GM12892 (cell line): ENCODE measurements around the gene LRIG3.

Experiments
- POLR2A ChIP-seq: IDR thresholded peaks from 2 replicates; pipeline ENCODE4 v1.6.1; 2011; ENCODE audit warnings: low read depth, low read length, control low read depth
- POLR2AphosphoS5 ChIP-seq: IDR thresholded peaks from 2 replicates; pipeline ENCODE4 v1.6.1; 2011; ENCODE audit warnings: low read depth, low read length, control low read depth

GRCh38 chr12:58961166-58961565 lies 40.9 kb upstream of the LRIG3 start:
- TF ChIP-seq POLR2AphosphoS5 (no peak), POLR2A (no peak)
